Measurements from ENCODE around the gene IFFO2. TPM values are rescaled to one million over a fixed set of nuclear protein-coding genes. Genes with fewer than 3 reads are reported as not detected.

IFFO2 gene
- total and polyA plus RNA-seq, 8 donors = 13.8 to 24.0 (median 22.2) TPM

GRCh38 chr1:18957136-18957521 lies 653 bp upstream of the IFFO2 start:
- ATAC-seq (no peak), DNase-seq (peak in 1 of 4 donors; percentile 63)
- no peaks in the 10 kb centered on the region for H3K9me3 ChIP-seq
- intact Hi-C loops (cut with DNase I) = no loop called here
- peaks cover 0 to 34% of the 10 kb centered on the region in 2 donors for H3K27me3 ChIP-seq
- H3K27ac ChIP-seq = no peak overlapping the region
- peaks cover 10 to 42% of the 10 kb centered on the region in 2 donors for H3K4me1 ChIP-seq
- H3K36me3 ChIP-seq = no peaks in the 10 kb centered on the region
- TF ChIP-seq CTCF (IDR thresholded peaks at IDR 0.05) = no peak
- peak overlapping the region; percentile 42 to 66 for H3K4me3 ChIP-seq

GRCh38 chr1:18955441-18956192 lies 859 bp downstream of the IFFO2 start:
- Histone ChIP-seq H3K9me3 (no peaks in the 10 kb centered on the region), H3K4me3 (peak overlapping the region; percentile 66 to 68), H3K27me3 (peaks cover 0 to 34% of the 10 kb centered on the region in 2 donors), H3K4me1 (peaks cover 24 to 57% of the 10 kb centered on the region in 2 donors), H3K27ac (peak overlapping the region; percentile 67 to 72), H3K36me3 (no peaks in the 10 kb centered on the region)
- DNase-seq = peak in 2 of 4 donors; percentile 52 to 86
- no peak for TF ChIP-seq CTCF (IDR thresholded peaks at IDR 0.05)
- intact Hi-C loops (cut with DNase I) = no loop called here
- peak; percentile 13 for ATAC-seq

GRCh38 chr1:18955131-18955440 lies 1.4 kb downstream of the IFFO2 start:
- no peak for TF ChIP-seq CTCF (IDR thresholded peaks at IDR 0.05)
- intact Hi-C loops (cut with DNase I) = no loop called here
- peak overlapping the region; percentile 66 to 68 for H3K4me3 ChIP-seq
- H3K27me3 ChIP-seq = peaks cover 0 to 34% of the 10 kb centered on the region in 2 donors
- DNase-seq (no peak), ATAC-seq (no peak)
- peak overlapping the region; percentile 3 to 67 for H3K27ac ChIP-seq
- no peaks in the 10 kb centered on the region for H3K36me3 ChIP-seq
- no peaks in the 10 kb centered on the region for H3K9me3 ChIP-seq
- H3K4me1 ChIP-seq = peaks cover 29 to 63% of the 10 kb centered on the region in 2 donors

GRCh38 chr1:18954270-18955071 lies 2.0 kb downstream of the IFFO2 start:
- H3K36me3 ChIP-seq = no peaks in the 10 kb centered on the region
- intact Hi-C loops (cut with DNase I) = no loop called here
- peak overlapping the region; percentile 66 to 68 for H3K4me3 ChIP-seq
- no peaks in the 10 kb centered on the region for H3K9me3 ChIP-seq
- DNase-seq = peak in 1 of 4 donors; percentile 51
- peaks cover 34 to 69% of the 10 kb centered on the region in 2 donors for H3K4me1 ChIP-seq
- no peak for TF ChIP-seq CTCF (IDR thresholded peaks at IDR 0.05)
- ATAC-seq = no peak
- H3K27ac ChIP-seq = peak overlapping the region; percentile 3 to 67
- peaks cover 0 to 34% of the 10 kb centered on the region in 2 donors for H3K27me3 ChIP-seq

GRCh38 chr1:18953731-18954231 lies 2.7 kb downstream of the IFFO2 start:
- H3K4me3 ChIP-seq = peak overlapping the region in 1 of 2 donors; percentile 66
- H3K9me3 ChIP-seq = no peaks in the 10 kb centered on the region
- TF ChIP-seq CTCF (IDR thresholded peaks at IDR 0.05) = no peak
- DNase-seq = no peak
- intact Hi-C loops (cut with DNase I) = no loop called here
- ATAC-seq = no peak
- peak overlapping the region; percentile 3 to 67 for H3K27ac ChIP-seq
- H3K27me3 ChIP-seq = peaks cover 0 to 34% of the 10 kb centered on the region in 2 donors
- H3K36me3 ChIP-seq = no peaks in the 10 kb centered on the region
- H3K4me1 ChIP-seq = peaks cover 41 to 76% of the 10 kb centered on the region in 2 donors
